ENCODE results near the gene EID2.

Gene EID2

GRCh38 chr19:39492788-39493187 is 47.2 kb downstream of the EID2 start:
- TF ChIP-seq CTCF (IDR thresholded peaks at IDR 0.05; ENCODE audit: low read depth, low read length) = no peak
- no peak overlapping the region for H3K4me3 ChIP-seq (replicated peaks in 1 of 2; ENCODE audit: low read depth in 2 of 2, low read length in 2 of 2)
- DNase-seq (ENCODE audit: low read depth in 2 of 2) = no peak

DNA sequence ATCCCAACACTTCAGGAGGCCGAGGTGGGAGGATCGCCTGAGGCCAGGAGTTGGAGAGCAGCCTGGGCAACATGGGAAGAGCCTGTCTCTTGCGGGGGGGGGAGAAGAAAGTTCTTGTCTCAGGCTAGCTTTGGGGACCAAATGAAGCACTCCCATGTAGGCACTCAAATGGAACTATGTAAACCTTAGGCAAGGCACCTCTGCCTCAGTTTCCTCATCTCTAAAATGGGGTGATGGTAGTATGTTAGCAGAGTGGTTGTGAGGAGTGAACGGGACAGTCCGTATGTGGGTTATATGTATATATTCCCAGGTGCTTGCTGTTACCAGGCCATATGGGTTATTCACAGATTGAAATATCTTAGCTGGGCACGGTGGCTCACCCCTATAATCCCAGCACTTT is 47.7 kb downstream of the EID2 start:
- TF ChIP-seq CTCF (IDR thresholded peaks at IDR 0.05; ENCODE audit: low read depth, low read length) = no peak
- DNase-seq (ENCODE audit: low read depth in 2 of 2) = no peak
- H3K4me3 ChIP-seq (replicated peaks in 1 of 2; ENCODE audit: low read depth in 2 of 2, low read length in 2 of 2) = no peak overlapping the region

DNA sequence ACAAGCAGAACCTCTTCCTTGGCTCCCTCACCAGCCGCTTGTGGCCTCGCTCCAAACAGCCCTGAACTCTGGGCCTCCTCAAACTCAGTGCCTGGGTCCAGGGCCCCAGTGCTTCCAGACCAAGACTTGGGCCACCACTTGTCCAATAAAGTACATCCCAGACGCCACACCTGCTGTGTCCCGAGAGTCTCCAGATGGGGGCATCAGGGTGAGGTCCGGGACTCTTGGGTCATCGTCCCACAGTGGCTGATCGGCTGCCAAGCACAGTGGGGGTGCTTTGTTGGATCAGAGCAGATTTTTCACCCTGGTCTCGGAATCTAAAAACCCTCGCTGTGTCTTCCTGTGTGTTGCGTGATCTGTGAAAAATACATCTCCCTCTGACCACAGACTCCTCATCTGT is 50.2 kb downstream of the EID2 start:
- DNase-seq (ENCODE audit: low read depth in 2 of 2) = no peak
- no peak overlapping the region for H3K4me3 ChIP-seq (replicated peaks in 1 of 2; ENCODE audit: low read depth in 2 of 2, low read length in 2 of 2)
- no peak for TF ChIP-seq CTCF (IDR thresholded peaks at IDR 0.05; ENCODE audit: low read depth, low read length)
